ENCODE results near the gene KIF1A.
"Not testable (repeated sequence)": the region's sequence is repeated elsewhere in the genome, so short reads cannot be mapped to it uniquely, and the experiment has no call there.

KIF1A gene

DNA sequence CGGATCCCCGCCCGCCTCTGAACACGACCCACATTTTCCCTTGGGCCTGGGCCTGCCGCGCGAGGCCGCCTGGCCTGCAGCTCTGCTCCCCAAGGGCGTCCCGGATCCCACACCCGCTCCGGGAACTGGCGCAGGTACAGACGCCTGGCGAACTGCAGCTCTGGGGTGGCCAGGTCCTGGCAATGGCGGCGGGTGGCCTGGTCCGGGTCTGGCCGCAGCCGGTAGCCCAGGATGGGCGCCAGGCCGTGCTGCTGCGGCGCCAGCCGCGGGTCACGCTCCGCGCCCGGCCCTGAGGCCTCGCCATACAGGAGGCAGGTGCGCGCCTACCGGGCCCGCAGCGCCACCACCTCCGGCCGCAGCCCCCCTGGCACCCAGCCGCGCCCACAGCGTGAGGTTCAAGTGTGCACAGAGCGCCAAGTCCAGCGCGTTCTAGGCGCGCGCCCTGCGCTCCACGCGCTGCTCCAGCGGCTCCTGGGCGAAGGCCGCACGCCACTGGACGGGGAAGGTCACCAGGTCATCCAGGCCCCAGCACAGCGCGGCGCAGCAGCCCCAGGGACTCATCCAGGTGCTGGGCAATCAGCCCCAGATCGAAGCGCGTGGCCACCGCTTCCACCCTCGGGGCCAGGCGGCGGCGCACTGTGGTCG, 118.8 kb downstream of the KIF1A start:
- no peak for TF ChIP-seq CTCF (conservative IDR thresholded peaks at IDR 0.05; ENCODE audit: low read length)
- no peak overlapping the region for H3K4me3 ChIP-seq (ENCODE audit: low read length)
- DNase-seq (ENCODE audit: low read depth): no peak

GRCh38 chr2:240700616-240701015, 119.4 kb downstream of the KIF1A start:
- not testable (repeated sequence) for DNase-seq (ENCODE audit: low read depth); H3K4me3 ChIP-seq (ENCODE audit: low read length)

DNA sequence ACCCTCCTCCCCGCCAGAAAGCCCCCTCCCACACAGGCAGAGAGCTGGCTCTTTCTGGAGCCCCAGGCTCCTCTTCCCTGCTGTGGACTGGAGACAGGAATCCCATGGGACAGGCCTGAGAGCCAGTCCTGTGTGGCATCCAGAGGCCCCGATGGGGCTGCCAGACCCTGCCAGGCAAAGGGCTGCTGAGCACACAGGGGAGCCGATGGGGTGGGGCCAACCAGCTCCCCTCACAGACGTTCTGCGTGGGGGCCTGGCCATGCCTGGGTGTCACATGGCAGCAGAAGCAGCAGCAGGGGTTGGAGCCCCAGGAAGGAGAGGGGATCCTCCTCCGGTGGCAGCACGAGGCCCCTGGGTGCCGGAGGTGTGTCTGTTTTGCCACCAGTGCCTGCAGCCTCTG, 120.2 kb downstream of the KIF1A start:
- H3K4me3 ChIP-seq (ENCODE audit: low read length); DNase-seq (ENCODE audit: low read depth): not testable (repeated sequence)

- H3K4me3 ChIP-seq (ENCODE audit: low read length); DNase-seq (ENCODE audit: low read depth): not testable (repeated sequence)
Measured at GRCh38 chr2:240698852-240699561, 121.0 kb downstream of the KIF1A start.

- not testable (repeated sequence) for DNase-seq (ENCODE audit: low read depth); H3K4me3 ChIP-seq (ENCODE audit: low read length)
Measured at GRCh38 chr2:240696469-240696868, 123.5 kb downstream of the KIF1A start.

DNA sequence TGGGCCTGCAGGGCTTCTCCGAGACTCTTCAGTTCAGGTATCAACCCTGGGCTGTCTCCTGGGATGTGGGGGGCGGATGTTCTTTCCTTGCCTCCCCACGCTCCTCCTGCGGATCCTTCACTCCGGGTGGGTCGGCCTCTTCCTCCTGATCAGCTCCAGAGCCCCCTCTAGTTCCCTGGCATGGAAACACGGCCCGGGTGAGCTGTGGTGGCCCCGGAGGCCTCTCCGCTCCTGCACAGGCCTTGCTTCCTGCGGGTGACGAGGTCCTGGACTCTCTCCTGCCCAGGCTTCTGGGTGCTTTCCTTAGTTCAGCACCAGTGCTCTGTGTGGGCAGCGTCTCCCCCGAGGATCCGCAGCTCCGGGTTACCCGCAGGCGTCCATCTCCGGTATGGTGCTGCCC, 124.4 kb downstream of the KIF1A start:
- not testable (repeated sequence) for DNase-seq (ENCODE audit: low read depth)

GRCh38 chr2:240694304-240694703, 125.7 kb downstream of the KIF1A start:
- not testable (repeated sequence) for H3K4me3 ChIP-seq (ENCODE audit: low read length)

More for the DNA sequence above, 124.4 kb downstream of the KIF1A start:
- H3K4me3 ChIP-seq (ENCODE audit: low read length): not testable (repeated sequence)

DNA sequence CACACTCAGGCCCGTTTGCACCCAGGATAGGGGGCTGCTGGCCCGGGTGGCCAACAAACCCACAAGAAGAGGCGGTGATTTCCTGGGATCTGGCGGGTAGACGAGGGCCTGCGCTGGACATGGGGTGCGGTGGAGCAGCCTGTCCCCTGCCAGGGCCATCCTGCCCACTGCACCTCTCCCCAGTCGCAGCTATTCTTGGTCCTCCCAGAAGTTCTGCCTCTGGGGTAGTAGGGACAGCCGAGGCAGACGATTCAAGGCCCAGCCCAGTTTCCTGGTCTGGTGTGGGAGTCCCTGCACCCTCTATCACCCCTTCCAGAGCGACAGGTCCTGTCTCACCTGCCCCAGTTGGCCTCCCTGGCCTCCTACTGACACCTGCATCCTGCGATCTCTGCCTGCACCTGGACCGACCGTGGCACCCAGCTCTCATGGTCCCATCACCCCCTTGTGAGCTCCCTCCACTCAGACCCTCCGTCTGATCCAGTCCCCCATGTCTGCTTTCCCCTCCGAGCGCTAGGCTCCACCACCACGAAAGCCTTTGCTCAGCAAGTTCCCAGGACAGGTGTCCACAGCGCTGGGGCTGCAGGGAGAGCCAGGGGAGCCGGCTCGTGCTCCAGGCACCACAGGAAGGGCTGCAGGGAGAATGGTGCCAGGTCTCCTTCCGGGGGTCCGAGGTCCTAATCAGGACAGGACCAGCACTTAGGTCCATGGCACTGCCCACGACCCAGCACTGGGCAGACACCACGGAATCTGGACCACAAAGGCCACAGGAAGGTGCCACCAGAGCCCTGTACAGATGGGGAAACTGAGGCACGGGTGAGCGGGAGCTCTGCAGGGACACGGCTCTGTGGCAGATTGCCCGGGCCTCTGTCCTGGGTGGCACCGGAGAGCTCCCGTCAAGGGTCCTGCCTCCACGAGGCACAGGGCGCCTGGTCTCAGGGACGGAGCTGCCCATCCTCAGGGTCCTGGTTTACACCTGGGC, 127.1 kb downstream of the KIF1A start:
- not testable (repeated sequence) for H3K4me3 ChIP-seq (ENCODE audit: low read length); DNase-seq (ENCODE audit: low read depth)

More at GRCh38 chr2:240694304-240694703, 125.7 kb downstream of the KIF1A start:
- not testable (repeated sequence) for DNase-seq (ENCODE audit: low read depth)

DNA sequence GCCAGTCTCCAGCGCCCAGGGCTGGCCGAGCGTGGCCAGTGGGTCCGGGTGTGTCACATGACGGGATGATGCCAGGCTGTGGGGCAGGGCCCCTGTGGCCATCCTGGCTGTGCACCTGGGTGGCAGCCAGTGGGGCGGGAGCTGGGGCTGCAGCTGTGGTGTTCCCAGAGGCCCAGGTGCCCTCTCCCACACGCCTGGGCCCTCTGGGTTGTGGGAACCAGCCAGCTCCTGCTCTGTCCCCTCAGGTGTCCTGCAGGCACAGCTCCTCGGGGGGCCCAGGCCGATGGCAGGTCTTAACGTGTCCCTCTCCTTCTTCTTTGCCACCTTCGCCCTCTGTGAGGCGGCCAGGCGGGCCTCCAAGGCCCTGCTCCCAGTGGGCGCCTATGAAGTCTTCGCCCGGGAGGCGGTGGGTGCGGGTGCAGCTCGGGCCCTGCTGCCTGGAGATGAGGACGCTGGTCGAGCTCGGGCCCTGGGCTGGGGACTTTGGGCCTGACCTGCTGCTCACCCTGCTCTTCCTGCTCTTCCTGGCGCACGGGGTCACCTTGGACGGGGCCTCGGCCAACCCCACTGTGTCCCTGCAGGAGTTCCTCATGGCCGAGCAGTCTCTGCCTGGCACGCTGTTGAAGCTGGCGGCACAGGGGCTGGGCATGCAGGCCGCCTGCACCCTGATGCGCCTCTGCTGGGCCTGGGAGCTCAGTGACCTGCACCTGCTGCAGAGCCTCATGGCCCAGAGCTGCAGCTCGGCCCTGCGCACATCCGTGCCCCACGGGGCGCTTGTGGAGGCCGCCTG, 128.2 kb downstream of the KIF1A start, which contains the start of gene AQP12A:
Gene AQP12A, plus strand, starts transcription at position 236 of the 790 bp plus-strand sequence. Its CDS starts 48 bp downstream, at position 284.
- not testable (repeated sequence) for DNase-seq (ENCODE audit: low read depth)

GRCh38 chr2:240691075-240691427, 129.0 kb downstream of the KIF1A start:
- not testable (repeated sequence) for DNase-seq (ENCODE audit: low read depth); H3K4me3 ChIP-seq (ENCODE audit: low read length)

More for the DNA sequence above, 128.2 kb downstream of the KIF1A start, which contains the start of gene AQP12A:
- H3K4me3 ChIP-seq (ENCODE audit: low read length): not testable (repeated sequence)

DNA sequence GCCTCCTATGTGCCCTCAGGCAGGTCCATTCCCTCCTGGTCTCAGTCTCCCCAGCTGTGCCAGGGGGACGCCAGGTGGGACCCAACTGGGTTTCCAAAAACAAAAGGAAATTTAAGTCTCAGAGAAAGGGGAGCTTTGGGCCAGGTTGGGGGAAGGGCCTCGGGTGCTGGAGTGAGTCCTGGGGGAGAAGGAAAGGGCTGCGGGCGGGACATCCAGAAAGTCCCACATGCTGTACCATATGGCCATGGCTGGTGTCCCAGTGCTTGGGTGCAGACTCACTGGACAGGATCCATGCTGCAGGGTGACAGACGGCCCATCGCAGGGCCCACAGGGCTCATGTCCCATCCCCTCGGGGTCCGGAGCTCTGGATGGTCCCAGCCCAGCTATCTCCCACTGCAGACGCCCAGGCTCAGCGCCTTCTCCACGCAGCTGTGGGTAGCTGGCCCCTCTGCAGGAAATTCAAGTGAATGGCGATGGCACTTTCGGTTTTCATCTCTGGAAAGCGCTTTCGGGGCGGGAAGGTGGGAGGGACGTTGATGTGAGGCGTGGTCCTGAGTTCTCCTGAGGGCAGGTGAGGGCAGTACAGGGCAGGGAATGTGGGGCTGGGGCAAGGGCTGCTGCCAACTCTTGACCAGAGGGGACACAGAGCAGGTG, 129.5 kb downstream of the KIF1A start:
- not testable (repeated sequence) for DNase-seq (ENCODE audit: low read depth); H3K4me3 ChIP-seq (ENCODE audit: low read length)

- H3K4me3 ChIP-seq (ENCODE audit: low read length): no peak overlapping the region
- no peak for TF ChIP-seq CTCF (conservative IDR thresholded peaks at IDR 0.05; ENCODE audit: low read length)
- DNase-seq (ENCODE audit: low read depth): no peak
Measured at GRCh38 chr2:240689975-240690374, 130.0 kb downstream of the KIF1A start.
